Measurements from ENCODE around the gene B4GALNT2.

Gene B4GALNT2

GRCh38 chr17:49193513-49194296, 61.1 kb downstream of the B4GALNT2 start:
- no peaks in the 10 kb centered on the region for H3K27me3 ChIP-seq (ENCODE audit: control insufficient read depth in 1 of 2, insufficient read depth in 2 of 2, low read length in 2 of 2)
- peak overlapping the region; percentile 93 to 94 for H3K4me3 ChIP-seq (ENCODE audit: low read length in 2 of 2)
- H3K27ac ChIP-seq (ENCODE audit: low read length), result peak overlapping the region; percentile 98
- H3K4me1 ChIP-seq (ENCODE audit: control insufficient read depth, insufficient read depth, low read length), result peaks cover 12% of the 10 kb centered on the region
- H3K36me3 ChIP-seq (ENCODE audit: control insufficient read depth in 2 of 2, insufficient read depth in 2 of 2, low read length in 2 of 2), result no peaks in the 10 kb centered on the region
- H3K9ac ChIP-seq (ENCODE audit: low read length in 2 of 2), result peak overlapping the region; percentile 66 to 82
- H3K9me3 ChIP-seq (ENCODE audit: control insufficient read depth in 2 of 2, low read length in 2 of 2), result no peaks in the 10 kb centered on the region

- peak overlapping the region in 1 of 2 donors; percentile 93 for H3K4me3 ChIP-seq (ENCODE audit: low read length in 2 of 2)
- H3K36me3 ChIP-seq (ENCODE audit: control insufficient read depth in 2 of 2, insufficient read depth in 2 of 2, low read length in 2 of 2), result no peaks in the 10 kb centered on the region
- peaks cover 12% of the 10 kb centered on the region for H3K4me1 ChIP-seq (ENCODE audit: control insufficient read depth, insufficient read depth, low read length)
- H3K9ac ChIP-seq (ENCODE audit: low read length in 2 of 2), result no peak overlapping the region
- H3K27me3 ChIP-seq (ENCODE audit: control insufficient read depth in 1 of 2, insufficient read depth in 2 of 2, low read length in 2 of 2), result no peaks in the 10 kb centered on the region
- peak overlapping the region; percentile 98 for H3K27ac ChIP-seq (ENCODE audit: low read length)
- no peaks in the 10 kb centered on the region for H3K9me3 ChIP-seq (ENCODE audit: control insufficient read depth in 2 of 2, low read length in 2 of 2)
Measured at GRCh38 chr17:49194297-49194607, 61.7 kb downstream of the B4GALNT2 start.

GRCh38 chr17:49195751-49196150, 63.2 kb downstream of the B4GALNT2 start:
- Histone ChIP-seq H3K36me3 (ENCODE audit: control insufficient read depth in 2 of 2, insufficient read depth in 2 of 2, low read length in 2 of 2) (no peaks in the 10 kb centered on the region), H3K9ac (ENCODE audit: low read length in 2 of 2) (no peak overlapping the region), H3K4me3 (ENCODE audit: low read length in 2 of 2) (no peak overlapping the region), H3K27me3 (ENCODE audit: control insufficient read depth in 1 of 2, insufficient read depth in 2 of 2, low read length in 2 of 2) (no peaks in the 10 kb centered on the region), H3K27ac (ENCODE audit: low read length) (no peak overlapping the region), H3K4me1 (ENCODE audit: control insufficient read depth, insufficient read depth, low read length) (peaks cover 12% of the 10 kb centered on the region), H3K9me3 (ENCODE audit: control insufficient read depth in 2 of 2, low read length in 2 of 2) (no peaks in the 10 kb centered on the region)

GRCh38 chr17:49196520-49196919, 64.0 kb downstream of the B4GALNT2 start:
- Histone ChIP-seq H3K9me3 (ENCODE audit: control insufficient read depth in 2 of 2, low read length in 2 of 2) (no peaks in the 10 kb centered on the region), H3K9ac (ENCODE audit: low read length in 2 of 2) (no peak overlapping the region), H3K36me3 (ENCODE audit: control insufficient read depth in 2 of 2, insufficient read depth in 2 of 2, low read length in 2 of 2) (no peaks in the 10 kb centered on the region), H3K27me3 (ENCODE audit: control insufficient read depth in 1 of 2, insufficient read depth in 2 of 2, low read length in 2 of 2) (no peaks in the 10 kb centered on the region), H3K27ac (ENCODE audit: low read length) (no peak overlapping the region), H3K4me1 (ENCODE audit: control insufficient read depth, insufficient read depth, low read length) (peaks cover 10% of the 10 kb centered on the region), H3K4me3 (ENCODE audit: low read length in 2 of 2) (no peak overlapping the region)

- no peak overlapping the region for H3K27ac ChIP-seq (ENCODE audit: low read length)
- no peak overlapping the region for H3K9ac ChIP-seq (ENCODE audit: low read length in 2 of 2)
- no peaks in the 10 kb centered on the region for H3K9me3 ChIP-seq (ENCODE audit: control insufficient read depth in 2 of 2, low read length in 2 of 2)
- H3K27me3 ChIP-seq (ENCODE audit: control insufficient read depth in 1 of 2, insufficient read depth in 2 of 2, low read length in 2 of 2), result no peaks in the 10 kb centered on the region
- H3K36me3 ChIP-seq (ENCODE audit: control insufficient read depth in 2 of 2, insufficient read depth in 2 of 2, low read length in 2 of 2), result no peaks in the 10 kb centered on the region
- H3K4me3 ChIP-seq (ENCODE audit: low read length in 2 of 2), result no peak overlapping the region
- peaks cover 3% of the 10 kb centered on the region for H3K4me1 ChIP-seq (ENCODE audit: control insufficient read depth, insufficient read depth, low read length)
Measured at GRCh38 chr17:49197346-49197998, 64.9 kb downstream of the B4GALNT2 start.

- H3K4me1 ChIP-seq (ENCODE audit: control insufficient read depth, insufficient read depth, low read length), result peaks cover 3% of the 10 kb centered on the region
- H3K9ac ChIP-seq (ENCODE audit: low read length in 2 of 2), result no peak overlapping the region
- no peak overlapping the region for H3K4me3 ChIP-seq (ENCODE audit: low read length in 2 of 2)
- no peaks in the 10 kb centered on the region for H3K27me3 ChIP-seq (ENCODE audit: control insufficient read depth in 1 of 2, insufficient read depth in 2 of 2, low read length in 2 of 2)
- no peaks in the 10 kb centered on the region for H3K36me3 ChIP-seq (ENCODE audit: control insufficient read depth in 2 of 2, insufficient read depth in 2 of 2, low read length in 2 of 2)
- no peaks in the 10 kb centered on the region for H3K9me3 ChIP-seq (ENCODE audit: control insufficient read depth in 2 of 2, low read length in 2 of 2)
- no peak overlapping the region for H3K27ac ChIP-seq (ENCODE audit: low read length)
Measured at GRCh38 chr17:49198211-49198610, 65.6 kb downstream of the B4GALNT2 start.

GRCh38 chr17:49200423-49201083, 68.0 kb downstream of the B4GALNT2 start:
- H3K27me3 ChIP-seq (ENCODE audit: control insufficient read depth in 1 of 2, insufficient read depth in 2 of 2, low read length in 2 of 2), result no peaks in the 10 kb centered on the region
- no peaks in the 10 kb centered on the region for H3K36me3 ChIP-seq (ENCODE audit: control insufficient read depth in 2 of 2, insufficient read depth in 2 of 2, low read length in 2 of 2)
- H3K9ac ChIP-seq (ENCODE audit: low read length in 2 of 2), result no peak overlapping the region
- no peak overlapping the region for H3K27ac ChIP-seq (ENCODE audit: low read length)
- no peaks in the 10 kb centered on the region for H3K9me3 ChIP-seq (ENCODE audit: control insufficient read depth in 2 of 2, low read length in 2 of 2)
- H3K4me3 ChIP-seq (ENCODE audit: low read length in 2 of 2), result no peak overlapping the region
- H3K4me1 ChIP-seq (ENCODE audit: control insufficient read depth, insufficient read depth, low read length), result no peaks in the 10 kb centered on the region

GRCh38 chr17:49201481-49201927, 68.9 kb downstream of the B4GALNT2 start:
- Histone ChIP-seq H3K4me1 (ENCODE audit: control insufficient read depth, insufficient read depth, low read length) (no peaks in the 10 kb centered on the region), H3K36me3 (ENCODE audit: control insufficient read depth in 2 of 2, insufficient read depth in 2 of 2, low read length in 2 of 2) (no peaks in the 10 kb centered on the region), H3K4me3 (ENCODE audit: low read length in 2 of 2) (no peak overlapping the region), H3K27ac (ENCODE audit: low read length) (no peak overlapping the region), H3K9ac (ENCODE audit: low read length in 2 of 2) (no peak overlapping the region), H3K27me3 (ENCODE audit: control insufficient read depth in 1 of 2, insufficient read depth in 2 of 2, low read length in 2 of 2) (no peaks in the 10 kb centered on the region), H3K9me3 (ENCODE audit: control insufficient read depth in 2 of 2, low read length in 2 of 2) (no peaks in the 10 kb centered on the region)

GRCh38 chr17:49203796-49204195, 71.2 kb downstream of the B4GALNT2 start:
- Histone ChIP-seq H3K4me1 (ENCODE audit: control insufficient read depth, insufficient read depth, low read length) (no peaks in the 10 kb centered on the region), H3K4me3 (ENCODE audit: low read length in 2 of 2) (no peak overlapping the region), H3K36me3 (ENCODE audit: control insufficient read depth in 2 of 2, insufficient read depth in 2 of 2, low read length in 2 of 2) (no peaks in the 10 kb centered on the region), H3K27me3 (ENCODE audit: control insufficient read depth in 1 of 2, insufficient read depth in 2 of 2, low read length in 2 of 2) (peaks cover 2 to 3% of the 10 kb centered on the region in 2 donors), H3K9me3 (ENCODE audit: control insufficient read depth in 2 of 2, low read length in 2 of 2) (no peaks in the 10 kb centered on the region), H3K9ac (ENCODE audit: low read length in 2 of 2) (no peak overlapping the region), H3K27ac (ENCODE audit: low read length) (no peak overlapping the region)

GRCh38 chr17:49204516-49204915, 71.9 kb downstream of the B4GALNT2 start:
- no peaks in the 10 kb centered on the region for H3K9me3 ChIP-seq (ENCODE audit: control insufficient read depth in 2 of 2, low read length in 2 of 2)
- H3K9ac ChIP-seq (ENCODE audit: low read length in 2 of 2), result no peak overlapping the region
- peaks cover 5 to 6% of the 10 kb centered on the region in 2 donors for H3K27me3 ChIP-seq (ENCODE audit: control insufficient read depth in 1 of 2, insufficient read depth in 2 of 2, low read length in 2 of 2)
- no peak overlapping the region for H3K4me3 ChIP-seq (ENCODE audit: low read length in 2 of 2)
- no peaks in the 10 kb centered on the region for H3K36me3 ChIP-seq (ENCODE audit: control insufficient read depth in 2 of 2, insufficient read depth in 2 of 2, low read length in 2 of 2)
- H3K4me1 ChIP-seq (ENCODE audit: control insufficient read depth, insufficient read depth, low read length), result no peaks in the 10 kb centered on the region
- no peak overlapping the region for H3K27ac ChIP-seq (ENCODE audit: low read length)
